Measurements from ENCODE around the gene NXPE1.

GRCh38 chr11:114587398-114587953 is 27.8 kb upstream of the NXPE1 start:
- TF ChIP-seq CTCF (IDR thresholded peaks at IDR 0.05) (no peak), POLR2A (IDR thresholded peaks at IDR 0.05) (no peak)
